ENCODE results near the gene GPR155. TPM values are rescaled to one million over a fixed set of nuclear protein-coding genes. Genes with fewer than 3 reads are reported as not detected.

Gene GPR155
- total and polyA plus RNA-seq, 2 experiments from 2014 or later, result 1.2 to 1.3 TPM

GRCh38 chr2:174430066-174430465 is 56.8 kb downstream of the GPR155 start:
- H3K4me3 Mint-ChIP-seq, result no peak overlapping the region
- H3K79me2 ChIP-seq (replicated peaks; ENCODE audit: insufficient read depth), result no peaks in the 10 kb centered on the region
- H3F3A ChIP-seq (replicated peaks; ENCODE audit: low read depth), result no peaks in the 10 kb centered on the region
- H3K9me2 ChIP-seq (ENCODE audit: insufficient read depth), result no peaks in the 10 kb centered on the region
- H3K4me1 Mint-ChIP-seq, result no peaks in the 10 kb centered on the region
- H3K4me2 ChIP-seq, result no peak overlapping the region
- H3K9me3 Mint-ChIP-seq, result no peaks in the 10 kb centered on the region; the same call in 2 of the 3 replicates
- DNase-seq (ENCODE audit: low spot score) (no peak), ATAC-seq (no peak)
- H3K36me3 ChIP-seq (ENCODE audit: insufficient read depth), result no peaks in the 10 kb centered on the region
- H3K27ac Mint-ChIP-seq, result no peak overlapping the region
- H4K20me1 ChIP-seq (replicated peaks; ENCODE audit: insufficient read depth), result no peaks in the 10 kb centered on the region
- peaks cover 7% of the 10 kb centered on the region; the same call in 1 of the 3 replicates for H3K36me3 Mint-ChIP-seq (ENCODE audit: low read depth)
- H2AFZ ChIP-seq, result no peak overlapping the region
- no peaks in the 10 kb centered on the region for H3K27me3 ChIP-seq (ENCODE audit: insufficient read depth)
- H3K4me3 ChIP-seq, result no peak overlapping the region
- H3K4me1 ChIP-seq (ENCODE audit: insufficient read depth), result no peaks in the 10 kb centered on the region
- no peak overlapping the region for H3K27ac ChIP-seq (ENCODE audit: low read depth)
- TF ChIP-seq ZNF114 (CRISPR knock-in tag; IDR thresholded peaks at IDR 0.05), result no peak
- peaks cover 2% of the 10 kb centered on the region for H3K27me3 Mint-ChIP-seq (ENCODE audit: insufficient read depth, low read depth, poor library complexity)

- no peak overlapping the region for H3K27ac Mint-ChIP-seq
- H3K4me2 ChIP-seq, result no peak overlapping the region
- H3K27ac ChIP-seq (ENCODE audit: low read depth), result no peak overlapping the region
- no peaks in the 10 kb centered on the region for H3K4me1 Mint-ChIP-seq
- no peaks in the 10 kb centered on the region for H3K4me1 ChIP-seq (ENCODE audit: insufficient read depth)
- DNase-seq (ENCODE audit: low spot score), result no peak
- no peak for ATAC-seq
- H3K9me3 Mint-ChIP-seq, result no peaks in the 10 kb centered on the region
- no peak overlapping the region for H3K4me3 Mint-ChIP-seq
- no peak overlapping the region for H3K4me3 ChIP-seq
- H2AFZ ChIP-seq, result no peak overlapping the region
- H3K79me2 ChIP-seq (replicated peaks; ENCODE audit: insufficient read depth), result no peaks in the 10 kb centered on the region
- H3K9me2 ChIP-seq (ENCODE audit: insufficient read depth), result no peaks in the 10 kb centered on the region
- peaks cover 7% of the 10 kb centered on the region; the same call in 1 of the 3 replicates for H3K36me3 Mint-ChIP-seq (ENCODE audit: low read depth)
- peaks cover 2% of the 10 kb centered on the region for H3K27me3 Mint-ChIP-seq (ENCODE audit: insufficient read depth, low read depth, poor library complexity)
- no peaks in the 10 kb centered on the region for H3K36me3 ChIP-seq (ENCODE audit: insufficient read depth)
- no peaks in the 10 kb centered on the region for H3K27me3 ChIP-seq (ENCODE audit: insufficient read depth)
- no peaks in the 10 kb centered on the region for H3F3A ChIP-seq (replicated peaks; ENCODE audit: low read depth)
- no peaks in the 10 kb centered on the region for H4K20me1 ChIP-seq (replicated peaks; ENCODE audit: insufficient read depth)
- no peak for TF ChIP-seq EZH2phosphoT487 (IDR thresholded peaks at IDR 0.05; ENCODE audit: unreplicated experiment)
- no peak for TF ChIP-seq ZNF462 (CRISPR knock-in tag; IDR thresholded peaks at IDR 0.05)
- TF ChIP-seq ETS1 (IDR thresholded peaks at IDR 0.05), result no peak
- TF ChIP-seq CTCF (conservative IDR thresholded peaks at IDR 0.05; ENCODE audit: low read depth in 2 of 2), result no peak
- no peak for TF ChIP-seq REST (IDR thresholded peaks at IDR 0.05; ENCODE audit: unreplicated experiment)
- no peak for TF ChIP-seq ZNF331 (CRISPR knock-in tag; IDR thresholded peaks at IDR 0.05; ENCODE audit: low read depth)
- no peak for TF ChIP-seq NANOG (IDR thresholded peaks at IDR 0.05; ENCODE audit: borderline replicate concordance)
- TF ChIP-seq EZH2 (IDR thresholded peaks at IDR 0.05; ENCODE audit: low read depth, unreplicated experiment), result no peak
- no peak for TF ChIP-seq JUNB (IDR thresholded peaks at IDR 0.05; ENCODE audit: unreplicated experiment)
Observed at GRCh38 chr2:174428214-174428613, 58.6 kb downstream of the GPR155 start.
